Heart right ventricle (tissue), 16 donors: ENCODE measurements around the gene CPD. TPM values are rescaled to one million over a fixed set of nuclear protein-coding genes. Genes with fewer than 3 reads are reported as not detected.

ENCODE experiments used
- ATAC-seq, 8 donors: fragments of 200-7000 bp; cut with Tn5 transposase; one replicate each; pipeline ENCODE4 v1.9.1; 2020; ENCODE audit warnings: mild to moderate bottlenecking in 8 of 8, moderate library complexity in 8 of 8, moderate number of reproducible peaks in 1 of 8
- DNase-seq, 2 donors: peaks; one replicate each; pipeline ENCODE4 v3.0.0-alpha.2; 2020
- H3K27ac ChIP-seq, 10 donors: fragments of 200-600 bp; sonication (generic) in 2 of 10; one replicate each; pipeline versions ENCODE4 v1.5.0 to v1.8.0; 2020 to 2022; ENCODE audit warnings: mild to moderate bottlenecking in 3 of 10
- H3K27me3 ChIP-seq, 7 donors: fragments of 200-600 bp; one replicate each; pipeline ENCODE4 v1.8.0; 2021 to 2022; ENCODE audit warnings: mild to moderate bottlenecking in 2 of 7
- H3K36me3 ChIP-seq, 9 donors: fragments of 200-600 bp; sonication (generic) in 1 of 9; one replicate each; pipeline versions ENCODE4 v1.5.0 to v1.8.0; 2020 to 2022; ENCODE audit warnings: mild to moderate bottlenecking in 2 of 9
- H3K4me1 ChIP-seq, 9 donors: fragments of 200-600 bp; sonication (generic) in 1 of 9; one replicate each; pipeline versions ENCODE4 v1.5.0 to v1.8.0; 2020 to 2022; ENCODE audit warnings: mild to moderate bottlenecking in 4 of 9
- H3K4me3 ChIP-seq, 10 donors: fragments of 200-600 bp; sonication (generic) in 2 of 10; one replicate each; pipeline versions ENCODE4 v1.5.0 to v1.8.0; 2020 to 2022; ENCODE audit warnings: mild to moderate bottlenecking in 7 of 10, moderate library complexity in 2 of 10
- H3K9me3 ChIP-seq, 11 donors: fragments of 200-600 bp in 10 of 11; sonication (generic) in 2 of 11; one replicate each; pipeline versions ENCODE4 v1.5.0 to v1.8.0; 2013 to 2022; ENCODE audit warnings: mild to moderate bottlenecking in 2 of 11, control low read depth in 1 of 11, moderate library complexity in 1 of 11
- CTCF ChIP-seq, 9 donors: fragments of 200-600 bp; sonication (generic) in 2 of 9; IDR thresholded peaks; one replicate each; pipeline versions ENCODE4 v1.5.0 to v1.8.0; 2021 to 2022; ENCODE audit warnings: antibody characterized with exemption in 9 of 9, mild to moderate bottlenecking in 5 of 9, moderate library complexity in 1 of 9
- WGBS, 2 donors: extraction: QIAGEN DNeasy Blood & Tissue Kit; methylation state at CpG; one replicate each; pipeline ENCODE4 v1.1.7; 2013; ENCODE audit warnings: inconsistent platforms in 1 of 2; 5-methylcytosine and 5-hydroxymethylcytosine counted together
- intact Hi-C, 10 donors: fragments of 100-400 bp; cut with DNase I; formaldehyde crosslinking; loops; one replicate each; pipeline versions ENCODE4 v1.11.1 to v1.14.2; 2022
- polyA plus RNA-seq, 2 donors: library from polyadenylated mRNA; stranded (reverse); fragments of 200-250 nt; gene quantifications; one replicate each; pipeline ENCODE4 v1.2.3, GENCODE V29; 2013
- total RNA-seq, 10 donors: library from RNA; stranded (reverse); fragmentation: NEBNext Ultra II Directional in 3 of 10; extraction: Animal tissue kit (Norgen Biotek cat#: 25700) in 3 of 10; gene quantifications; one replicate each; pipeline versions ENCODE4 v1.2.1 to v1.2.4, GENCODE V29; 2021 to 2023
- donor health status: Arrhythmogenic right ventricular cardiomyopathy.
- donor health status: ischemic (EF 13 %, LVEDD 7.1; RV severe dilation, severe dysfunction).
- donor health status: healthy with polysubstance abuse.
- donor health status: DM: no; HTN: yes; CAD: no.
- donor health status: DM: no; HTN: no; CAD: no.
- donor health status: ischemic (EF 25% LVEDD 6.9; RV normal size, moderate dysfunction).
- donor health status: ischemic (EF 25% LVEDD 5.7; RV mildly dilated, moderate dysfunction).
- donor health status: healthy.
- donor health status: DM: yes; HTN: yes; CAD: no.
- donor health status: Ischemic cardiomyopathy.
- donor health status: ischemic (EF 35%, LVEDD 5.7; RV mildly dilated, moderate dysfunction).
- donor health status: nonischemic (EF 11% LVEDD 7.7; RV severe dilation, severe dysfunction).
- donor health status: DM: yes; HTN: yes; CAD: no.
- donor health status: PGD.
- donor health status: ischemic (EF 29% LVEDD 5.4; RV normal size, mild dysfunction).
- donor health status: nonischemic (EF 23%, LVEDD 6.1; RV moderate dilation, normal function).

CPD gene
- total and polyA plus RNA-seq, 12 donors, result 4.2 to 44.0 (median 22.6) TPM

DNA sequence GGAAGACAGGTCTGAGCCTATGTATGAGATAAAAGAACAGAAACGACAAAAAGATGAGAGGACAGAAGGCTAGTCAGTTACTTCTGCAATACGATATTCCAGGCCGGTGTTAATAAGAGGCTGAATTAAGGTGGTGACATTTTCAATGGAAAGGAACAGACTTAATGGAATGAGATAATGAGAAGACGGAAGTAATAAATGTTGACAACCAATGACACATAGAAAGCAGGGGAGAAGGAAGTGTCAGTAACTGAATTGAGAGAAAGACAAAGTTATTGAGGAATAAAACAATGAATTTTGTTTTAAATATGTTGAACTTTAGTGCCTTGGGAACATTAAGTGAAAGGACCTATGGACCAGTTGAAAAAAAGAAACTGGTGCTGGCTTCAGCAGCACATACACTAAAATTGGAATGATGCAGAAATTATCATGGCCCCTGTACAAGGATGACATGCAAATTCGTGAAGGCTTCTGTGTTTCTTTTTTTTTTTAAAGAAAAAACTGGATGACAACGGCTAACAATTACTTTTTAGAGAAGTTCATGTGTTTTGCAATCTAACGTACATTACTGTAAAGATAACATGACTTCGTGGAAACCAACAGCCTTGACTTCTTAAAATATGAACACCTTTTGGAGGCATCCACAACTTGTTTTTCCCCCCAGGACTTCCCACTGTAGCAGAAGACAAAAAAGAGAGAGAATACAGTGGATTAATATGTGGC is 18.5 kb upstream of the CPD start:
- Histone ChIP-seq H3K4me3 (no peak overlapping the region), H3K27me3 (no peaks in the 10 kb centered on the region), H3K27ac (peak overlapping the region in 1 of 10 donors; percentile 69), H3K4me1 (peaks cover 0 to 28% (median 0%) of the 10 kb centered on the region in 9 donors), H3K9me3 (peaks cover 0 to 19% (median 10%) of the 10 kb centered on the region in 11 donors), H3K36me3 (no peaks in the 10 kb centered on the region)
- intact Hi-C loops, result no loop called here
- ATAC-seq, result no peak
- no peak for TF ChIP-seq CTCF (IDR thresholded peaks at IDR 0.05)
- no peak for DNase-seq
- 66 to 68% methylated on average over 8 of the region's 8 CpGs for WGBS, 2 donors

DNA sequence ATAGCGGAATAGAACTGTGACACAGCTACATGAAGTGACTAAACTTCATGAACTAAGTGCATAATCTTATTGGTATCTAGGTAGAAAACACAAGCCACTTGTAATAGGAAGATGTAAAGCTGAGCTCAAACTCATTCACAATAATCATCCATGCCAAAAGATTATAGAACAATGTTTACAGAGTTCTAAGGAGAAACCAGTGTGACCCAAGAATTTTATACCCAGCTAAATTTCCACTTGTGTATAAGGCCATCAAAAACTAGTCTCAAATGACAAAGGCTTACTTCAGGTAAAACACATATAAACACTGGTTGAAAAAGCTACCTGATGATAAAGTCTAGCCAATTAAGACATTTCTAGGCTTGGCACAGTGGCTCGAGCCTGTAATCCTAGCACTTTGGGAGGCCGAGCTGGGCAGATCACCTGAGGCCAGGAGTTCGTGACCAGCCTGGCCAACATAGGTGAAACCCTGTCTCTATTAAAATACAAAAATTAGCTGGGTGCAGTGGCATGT is 16.9 kb upstream of the CPD start:
- no peak overlapping the region for H3K4me3 ChIP-seq
- ATAC-seq (no peak), DNase-seq (no peak)
- no peaks in the 10 kb centered on the region for H3K27me3 ChIP-seq
- peaks cover 0 to 28% (median 0%) of the 10 kb centered on the region in 9 donors for H3K4me1 ChIP-seq
- intact Hi-C loops, result no loop called here
- no peak for TF ChIP-seq CTCF (IDR thresholded peaks at IDR 0.05)
- no peaks in the 10 kb centered on the region for H3K36me3 ChIP-seq
- 97% methylated on average over 4 of the region's 4 CpGs for WGBS, 2 donors
- H3K27ac ChIP-seq, result no peak overlapping the region
- peaks cover 0 to 19% (median 10%) of the 10 kb centered on the region in 11 donors for H3K9me3 ChIP-seq

GRCh38 chr17:30363715-30364202 is 15.0 kb upstream of the CPD start:
- no peak overlapping the region for H3K4me3 ChIP-seq
- H3K4me1 ChIP-seq, result peaks cover 0 to 32% (median 0%) of the 10 kb centered on the region in 9 donors
- DNase-seq (no peak), ATAC-seq (peak in 5 of 8 donors; percentile 38 to 57 (median 49))
- peaks cover 0 to 19% (median 10%) of the 10 kb centered on the region in 11 donors for H3K9me3 ChIP-seq
- WGBS, 2 donors, result 34 to 44% methylated on average over 1 of the region's 1 CpG
- no peak for TF ChIP-seq CTCF (IDR thresholded peaks at IDR 0.05)
- no peaks in the 10 kb centered on the region for H3K36me3 ChIP-seq
- peak overlapping the region in 1 of 10 donors; percentile 68 for H3K27ac ChIP-seq
- no peaks in the 10 kb centered on the region for H3K27me3 ChIP-seq
- intact Hi-C loops, result no loop called here

- intact Hi-C loops, result no loop called here
- ATAC-seq, result no peak
- no peak for DNase-seq
- Histone ChIP-seq H3K36me3 (no peaks in the 10 kb centered on the region), H3K27ac (no peak overlapping the region), H3K4me1 (peaks cover 0 to 34% (median 0%) of the 10 kb centered on the region in 9 donors), H3K27me3 (peaks cover 0 to 4% (median 0%) of the 10 kb centered on the region in 7 donors), H3K4me3 (no peak overlapping the region), H3K9me3 (peaks cover 0 to 13% (median 6%) of the 10 kb centered on the region in 11 donors)
- TF ChIP-seq CTCF (IDR thresholded peaks at IDR 0.05), result no peak
- 69 to 72% methylated on average over 3 of the region's 3 CpGs for WGBS, 2 donors
These were observed 12.2 kb upstream of the CPD start for GRCh38 chr17:30366536-30366935.
